Upper lobe of left lung (tissue), 6 donors: ENCODE data around the gene SPRR4. TPM values are rescaled to one million over a fixed set of nuclear protein-coding genes. Genes with fewer than 3 reads are reported as not detected.

Source experiments
- ATAC-seq, 2 donors: fragments of 200-7000 bp; cut with Tn5 transposase; one replicate each; pipeline ENCODE4 v1.9.1; 2022; ENCODE audit warnings: mild to moderate bottlenecking in 2 of 2, moderate library complexity in 2 of 2; ENCODE audit not compliant: low FRiP score in 2 of 2
- DNase-seq, 2 donors: peaks; one replicate each; pipeline ENCODE4 v3.0.0-alpha.2; 2019 to 2020
- H3K27ac ChIP-seq, 4 donors: fragments of 200-600 bp; sonication (generic); one replicate each; pipeline ENCODE4 v1.5.1; 2016 to 2019
- H3K27me3 ChIP-seq, 4 donors: fragments of 200-600 bp; sonication (generic); one replicate each; pipeline ENCODE4 v1.5.1; 2017 to 2019
- H3K36me3 ChIP-seq, 4 donors: fragments of 200-600 bp; sonication (generic); one replicate each; pipeline ENCODE4 v1.5.1; 2016 to 2019
- H3K4me1 ChIP-seq, 4 donors: fragments of 200-600 bp; sonication (generic); one replicate each; pipeline ENCODE4 v1.5.1; 2018 to 2019
- H3K4me3 ChIP-seq, 4 donors: fragments of 200-600 bp; sonication (generic); one replicate each; pipeline ENCODE4 v1.5.1; 2017 to 2019; ENCODE audit warnings: mild to moderate bottlenecking in 2 of 4, moderate library complexity in 1 of 4
- H3K9me3 ChIP-seq, 4 donors: fragments of 200-600 bp; sonication (generic); one replicate each; pipeline ENCODE4 v1.5.1; 2018 to 2019
- CTCF ChIP-seq, 6 experiments: fragments of 450-650 bp in 4 of 6; fragments of 200-600 bp in 2 of 6; sonication (generic) in 2 of 6; IDR thresholded peaks; one replicate each; pipeline ENCODE4 v1.5.1; 2016 to 2019; ENCODE audit warnings: antibody characterized with exemption in 6 of 6
- EP300 ChIP-seq, 4 donors: sonication (generic); formaldehyde crosslinking; IDR thresholded peaks; one replicate each; pipeline ENCODE4 v1.5.1; 2017; ENCODE audit warnings: antibody characterized with exemption in 4 of 4, control low read depth in 2 of 4
- POLR2A ChIP-seq, 4 donors: fragments of 450-650 bp; IDR thresholded peaks; one replicate each; pipeline ENCODE4 v1.5.1; 2016 to 2017; ENCODE audit warnings: antibody characterized with exemption in 4 of 4, mild to moderate bottlenecking in 2 of 4
- POLR2AphosphoS5 ChIP-seq, 2 donors: sonication (generic); formaldehyde crosslinking; IDR thresholded peaks; one replicate each; pipeline ENCODE4 v1.5.1; 2017; ENCODE audit warnings: antibody characterized with exemption in 2 of 2
- WGBS, 2 donors: methylation state at CpG; one replicate each; pipeline ENCODE4 v1.1.5; 2017 to 2018; 5-methylcytosine and 5-hydroxymethylcytosine counted together
- total RNA-seq, 6 donors: library from RNA; depleted of rRNA in 4 of 6; stranded (reverse); fragments of >200 nt in 4 of 6; gene quantifications; one replicate each; pipeline versions ENCODE4 v1.1.0 to v1.2.1, GENCODE V29; 2016 to 2021
- donor health status: DM: no; HTN: no; CAD: no; lungs with moderate emphysema.
- donor health status: DM: no; HTN: yes; CAD: no; lungs with severe emphysema.

SPRR4 gene
- total RNA-seq, 6 donors from 2014 or later: not detected

GRCh38 chr1:152933196-152933595 is 37.3 kb upstream of the SPRR4 start:
- H3K4me1 ChIP-seq: no peaks in the 10 kb centered on the region
- 80 to 91% methylated on average over 2 of the region's 2 CpGs for WGBS, 2 donors
- H3K4me3 ChIP-seq: no peak overlapping the region
- no peak for ATAC-seq
- no peaks in the 10 kb centered on the region for H3K9me3 ChIP-seq
- H3K27ac ChIP-seq: no peak overlapping the region
- TF ChIP-seq POLR2AphosphoS5 (IDR thresholded peaks at IDR 0.05) (no peak), EP300 (IDR thresholded peaks at IDR 0.05) (no peak), CTCF (IDR thresholded peaks at IDR 0.05) (no peak), POLR2A (IDR thresholded peaks at IDR 0.05) (no peak)
- no peaks in the 10 kb centered on the region for H3K36me3 ChIP-seq
- no peaks in the 10 kb centered on the region for H3K27me3 ChIP-seq
- no peak for DNase-seq

GRCh38 chr1:152940614-152941013 is 29.8 kb upstream of the SPRR4 start:
- ATAC-seq: no peak
- Histone ChIP-seq H3K4me3 (no peak overlapping the region), H3K9me3 (no peaks in the 10 kb centered on the region), H3K27ac (no peak overlapping the region), H3K36me3 (no peaks in the 10 kb centered on the region), H3K27me3 (no peaks in the 10 kb centered on the region), H3K4me1 (no peaks in the 10 kb centered on the region)
- 78 to 88% methylated on average over 1 of the region's 1 CpG for WGBS, 2 donors
- no peak for TF ChIP-seq POLR2AphosphoS5 (IDR thresholded peaks at IDR 0.05)
- no peak for TF ChIP-seq POLR2A (IDR thresholded peaks at IDR 0.05)
- no peak for TF ChIP-seq CTCF (IDR thresholded peaks at IDR 0.05)
- TF ChIP-seq EP300 (IDR thresholded peaks at IDR 0.05): no peak
- no peak for DNase-seq

DNA sequence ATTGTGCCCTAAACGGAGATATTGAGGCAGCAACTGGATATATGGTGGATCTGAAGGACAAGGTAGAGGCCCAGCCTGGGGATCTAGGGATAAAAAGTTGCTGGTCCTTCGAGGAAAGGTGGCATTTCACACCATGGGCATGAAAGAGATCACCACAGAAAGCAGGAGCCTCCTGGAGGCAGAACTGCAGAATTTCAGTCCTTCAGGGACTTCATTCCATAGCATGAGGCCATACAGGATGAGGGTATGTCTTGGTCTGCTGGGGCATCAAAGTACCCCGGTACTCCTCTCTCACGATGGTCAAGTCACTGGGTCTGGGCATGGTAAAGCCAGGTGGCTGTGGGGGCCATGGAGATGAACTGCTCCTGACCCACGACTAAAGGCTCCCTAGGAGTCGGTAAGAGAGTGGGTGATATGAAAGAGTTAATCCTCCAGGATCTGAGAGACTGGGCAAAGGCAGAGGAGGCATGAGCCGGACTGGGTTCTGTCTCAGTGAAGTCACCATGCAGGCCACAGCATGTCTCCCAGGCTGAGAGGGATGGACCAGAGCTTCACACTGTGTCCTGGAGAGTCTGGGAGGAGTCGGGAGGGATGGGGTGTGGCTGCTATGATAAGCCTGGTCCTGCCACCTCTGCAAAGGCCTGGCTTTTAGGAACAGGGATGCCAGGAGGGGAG is 29.3 kb upstream of the SPRR4 start:
- ATAC-seq: peak in 1 of 2 donors; percentile 49
- Histone ChIP-seq H3K27me3 (no peaks in the 10 kb centered on the region), H3K27ac (no peak overlapping the region), H3K4me1 (no peaks in the 10 kb centered on the region), H3K36me3 (no peaks in the 10 kb centered on the region), H3K4me3 (no peak overlapping the region), H3K9me3 (no peaks in the 10 kb centered on the region)
- WGBS, 2 donors: 70 to 72% methylated on average over 8 of the region's 8 CpGs
- DNase-seq: no peak
- no peak for TF ChIP-seq POLR2A (IDR thresholded peaks at IDR 0.05)
- no peak for TF ChIP-seq POLR2AphosphoS5 (IDR thresholded peaks at IDR 0.05)
- TF ChIP-seq EP300 (IDR thresholded peaks at IDR 0.05): no peak
- no peak for TF ChIP-seq CTCF (IDR thresholded peaks at IDR 0.05)

DNA sequence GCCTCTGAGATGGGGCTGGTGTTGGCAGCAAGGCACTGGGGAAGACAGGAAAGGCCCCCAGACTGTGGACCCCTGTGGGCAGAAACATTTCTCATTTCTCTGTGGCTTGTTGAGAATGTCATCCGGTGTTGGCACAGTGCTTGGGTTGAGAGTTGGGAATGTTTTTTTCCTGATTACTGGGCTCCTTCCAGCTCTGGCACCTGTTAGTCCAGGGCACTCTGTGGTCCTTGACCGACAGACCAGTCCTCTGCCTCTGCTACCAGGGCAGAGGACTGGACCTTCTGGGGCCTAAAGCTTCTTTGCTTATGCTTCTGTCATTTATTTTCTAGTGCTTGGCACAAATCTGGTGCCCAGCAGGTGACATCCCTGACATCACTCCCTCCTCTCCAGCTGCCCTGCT is 28.3 kb upstream of the SPRR4 start:
- Histone ChIP-seq H3K4me1 (no peaks in the 10 kb centered on the region), H3K4me3 (no peak overlapping the region), H3K27me3 (no peaks in the 10 kb centered on the region), H3K36me3 (no peaks in the 10 kb centered on the region), H3K27ac (no peak overlapping the region), H3K9me3 (no peaks in the 10 kb centered on the region)
- no peak for TF ChIP-seq CTCF (IDR thresholded peaks at IDR 0.05)
- no peak for TF ChIP-seq POLR2AphosphoS5 (IDR thresholded peaks at IDR 0.05)
- no peak for TF ChIP-seq EP300 (IDR thresholded peaks at IDR 0.05)
- no peak for TF ChIP-seq POLR2A (IDR thresholded peaks at IDR 0.05)
- 68% methylated on average over 2 of the region's 2 CpGs for WGBS, 2 donors
- ATAC-seq (no peak), DNase-seq (no peak)

- no peak for DNase-seq
- Histone ChIP-seq H3K9me3 (no peaks in the 10 kb centered on the region), H3K4me1 (no peaks in the 10 kb centered on the region), H3K4me3 (no peak overlapping the region), H3K27ac (no peak overlapping the region), H3K27me3 (no peaks in the 10 kb centered on the region), H3K36me3 (no peaks in the 10 kb centered on the region)
- no peak for TF ChIP-seq CTCF (IDR thresholded peaks at IDR 0.05)
- no peak for TF ChIP-seq POLR2AphosphoS5 (IDR thresholded peaks at IDR 0.05)
- no peak for TF ChIP-seq POLR2A (IDR thresholded peaks at IDR 0.05)
- TF ChIP-seq EP300 (IDR thresholded peaks at IDR 0.05): no peak
- no peak for ATAC-seq
- 62 to 78% methylated on average over 3 of the region's 3 CpGs for WGBS, 2 donors
These were observed 24.2 kb upstream of the SPRR4 start for GRCh38 chr1:152946248-152946647.
